ENCODE measurements around the gene CDK7.

CDK7 gene

GRCh38 chr5:69288688-69289087 lies 54.0 kb downstream of the CDK7 start:
- TF ChIP-seq, protein P1, sequence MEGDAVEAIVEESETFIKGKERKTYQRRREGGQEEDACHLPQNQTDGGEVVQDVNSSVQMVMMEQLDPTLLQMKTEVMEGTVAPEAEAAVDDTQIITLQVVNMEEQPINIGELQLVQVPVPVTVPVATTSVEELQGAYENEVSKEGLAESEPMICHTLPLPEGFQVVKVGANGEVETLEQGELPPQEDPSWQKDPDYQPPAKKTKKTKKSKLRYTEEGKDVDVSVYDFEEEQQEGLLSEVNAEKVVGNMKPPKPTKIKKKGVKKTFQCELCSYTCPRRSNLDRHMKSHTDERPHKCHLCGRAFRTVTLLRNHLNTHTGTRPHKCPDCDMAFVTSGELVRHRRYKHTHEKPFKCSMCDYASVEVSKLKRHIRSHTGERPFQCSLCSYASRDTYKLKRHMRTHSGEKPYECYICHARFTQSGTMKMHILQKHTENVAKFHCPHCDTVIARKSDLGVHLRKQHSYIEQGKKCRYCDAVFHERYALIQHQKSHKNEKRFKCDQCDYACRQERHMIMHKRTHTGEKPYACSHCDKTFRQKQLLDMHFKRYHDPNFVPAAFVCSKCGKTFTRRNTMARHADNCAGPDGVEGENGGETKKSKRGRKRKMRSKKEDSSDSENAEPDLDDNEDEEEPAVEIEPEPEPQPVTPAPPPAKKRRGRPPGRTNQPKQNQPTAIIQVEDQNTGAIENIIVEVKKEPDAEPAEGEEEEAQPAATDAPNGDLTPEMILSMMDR (IDR thresholded peaks at IDR 0.05; ENCODE audit: low read depth, low read length), result no peak
- H3K4me3 ChIP-seq (replicated peaks in 1 of 2; ENCODE audit: low read depth in 2 of 2, low read length in 2 of 2), result no peak overlapping the region
- DNase-seq (ENCODE audit: low read depth in 2 of 2), result no peak

- DNase-seq (ENCODE audit: low read depth in 2 of 2), result no peak
- TF ChIP-seq, protein P1 (IDR thresholded peaks at IDR 0.05; ENCODE audit: low read depth, low read length), result no peak
Observed at GRCh38 chr5:69292306-69292705, 57.6 kb downstream of the CDK7 start.

DNA sequence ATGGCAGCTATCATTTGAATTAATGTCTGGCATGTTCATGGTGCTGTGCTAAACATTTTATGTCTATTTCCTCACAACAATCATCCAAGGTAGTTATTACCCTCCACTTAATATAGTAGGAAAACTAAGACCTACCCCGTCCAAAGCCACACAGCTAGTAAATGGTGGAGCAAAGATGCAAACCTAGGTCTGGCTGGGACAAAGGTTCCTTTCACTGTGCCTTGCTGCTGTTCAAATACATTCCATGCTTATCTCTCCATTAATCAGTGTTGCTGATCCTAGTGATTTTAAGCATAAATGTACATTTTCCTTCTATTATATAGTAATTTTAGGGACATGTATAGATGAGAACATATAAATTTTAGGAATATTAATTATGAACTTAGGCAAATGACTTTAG lies 59.2 kb downstream of the CDK7 start:
- no peak for DNase-seq (ENCODE audit: low read depth in 2 of 2)
- TF ChIP-seq, protein P1 (IDR thresholded peaks at IDR 0.05; ENCODE audit: low read depth, low read length), result no peak

More at GRCh38 chr5:69292306-69292705, 57.6 kb downstream of the CDK7 start:
- H3K4me3 ChIP-seq (replicated peaks in 1 of 2; ENCODE audit: low read depth in 2 of 2, low read length in 2 of 2), result no peak overlapping the region

GRCh38 chr5:69295088-69295754 lies 60.5 kb downstream of the CDK7 start:
- H3K4me3 ChIP-seq (replicated peaks in 1 of 2; ENCODE audit: low read depth in 2 of 2, low read length in 2 of 2), result no peak overlapping the region
- DNase-seq (ENCODE audit: low read depth in 2 of 2), result peak; percentile 66 to 68
- TF ChIP-seq, protein P1 (IDR thresholded peaks at IDR 0.05; ENCODE audit: low read depth, low read length), result no peak

More for the DNA sequence above, 59.2 kb downstream of the CDK7 start:
- H3K4me3 ChIP-seq (replicated peaks in 1 of 2; ENCODE audit: low read depth in 2 of 2, low read length in 2 of 2), result no peak overlapping the region

DNA sequence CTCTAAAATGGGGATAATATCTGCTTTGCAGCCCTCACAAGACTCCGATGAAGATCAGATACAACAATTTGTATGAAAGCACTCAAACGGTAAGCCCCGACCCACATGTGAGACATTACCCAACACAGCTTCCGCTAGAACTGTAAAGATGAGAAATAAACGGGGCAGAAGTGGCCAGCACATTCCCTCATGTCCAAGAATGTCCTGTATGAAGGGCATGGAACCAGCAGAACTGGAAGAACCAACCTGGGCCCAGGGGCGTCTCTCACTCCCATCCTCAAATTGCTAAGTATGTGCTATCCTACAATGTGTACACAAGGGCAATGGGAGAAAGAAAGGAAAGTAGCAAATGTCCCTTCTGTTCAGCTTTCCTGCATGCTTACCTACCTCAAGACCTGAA lies 64.9 kb downstream of the CDK7 start:
- TF ChIP-seq, protein P1 (IDR thresholded peaks at IDR 0.05; ENCODE audit: low read depth, low read length), result no peak
- no peak overlapping the region for H3K4me3 ChIP-seq (replicated peaks in 1 of 2; ENCODE audit: low read depth in 2 of 2, low read length in 2 of 2)
- no peak for DNase-seq (ENCODE audit: low read depth in 2 of 2)

GRCh38 chr5:69300537-69301203 lies 66.0 kb downstream of the CDK7 start:
- no peak overlapping the region for H3K4me3 ChIP-seq (replicated peaks in 1 of 2; ENCODE audit: low read depth in 2 of 2, low read length in 2 of 2)
- DNase-seq (ENCODE audit: low read depth in 2 of 2), result peak in 1 of 2 donors; percentile 11
- TF ChIP-seq, protein P1 (IDR thresholded peaks at IDR 0.05; ENCODE audit: low read depth, low read length), result no peak

Measured in cardiac fibroblast (primary cell).